CD4-positive, CD25-positive, alpha-beta regulatory T cell (primary cell): ENCODE results near the gene MCIDAS. TPM values are rescaled to one million over a fixed set of nuclear protein-coding genes. Genes with fewer than 3 reads are reported as not detected.

Experiments
- ATAC-seq, 2 donors: fragments of 150-1000 bp; cut with Tn5 transposase; one replicate each; pipeline ENCODE4 v1.10.0; 2021; ENCODE audit warnings: low read depth in 2 of 2, moderate number of reproducible peaks in 2 of 2, moderate library complexity in 1 of 2
- DNase-seq, 3 donors: peaks; one replicate each; pipeline versions ENCODE4 v3.0.0 to v3.0.0-alpha.2; 2012 to 2022; ENCODE audit warnings: mixed read lengths in 1 of 3
- H3K27ac ChIP-seq: one replicate; pipeline ENCODE4 v1.7.0; 2013; ENCODE audit warnings: mild to moderate bottlenecking, low read length; ENCODE audit not compliant: insufficient read depth, poor library complexity, severe bottlenecking
- H3K27me3 ChIP-seq: one replicate; pipeline ENCODE4 v1.7.0; 2013; ENCODE audit warnings: low read length; ENCODE audit not compliant: control insufficient read depth, insufficient read depth
- H3K36me3 ChIP-seq: one replicate; pipeline ENCODE4 v1.7.0; 2013; ENCODE audit warnings: mild to moderate bottlenecking, low read length, moderate library complexity; ENCODE audit not compliant: control insufficient read depth, insufficient read depth
- H3K4me1 ChIP-seq: 2 replicates; pipeline ENCODE4 v1.7.0; 2013; ENCODE audit warnings: mild to moderate bottlenecking, low read length; ENCODE audit not compliant: insufficient read depth, control insufficient read depth, poor library complexity, severe bottlenecking
- H3K4me3 ChIP-seq: one replicate; pipeline ENCODE4 v1.7.0; 2013; ENCODE audit warnings: low read depth, mild to moderate bottlenecking, low read length, moderate library complexity
- H3K9me3 ChIP-seq, 2 experiments: 1 replicate in 1 of 2; 2 replicates in 1 of 2; pipeline ENCODE4 v1.7.0; 2013; ENCODE audit warnings: low read length in 2 of 2, mild to moderate bottlenecking in 1 of 2, moderate library complexity in 1 of 2; ENCODE audit not compliant: control insufficient read depth in 2 of 2
- H3K27ac Mint-ChIP-seq, 3 donors: one replicate each; pipeline ENCODE4 v1.8.0; 2020 to 2022; ENCODE audit warnings: mild to moderate bottlenecking in 3 of 3, mixed read lengths in 3 of 3, moderate library complexity in 2 of 3
- H3K27me3 Mint-ChIP-seq: one replicate; pipeline ENCODE4 v1.8.0; 2022; ENCODE audit warnings: mild to moderate bottlenecking, mixed read lengths
- H3K36me3 Mint-ChIP-seq: one replicate; pipeline ENCODE4 v1.8.0; 2020; ENCODE audit warnings: mixed read lengths
- H3K4me1 Mint-ChIP-seq, 4 donors: one replicate each; pipeline ENCODE4 v1.8.0; 2020 to 2022; ENCODE audit warnings: mixed read lengths in 4 of 4, mild to moderate bottlenecking in 1 of 4
- H3K4me3 Mint-ChIP-seq, 4 donors: one replicate each; pipeline ENCODE4 v1.8.0; 2020 to 2022; ENCODE audit warnings: mild to moderate bottlenecking in 4 of 4, mixed read lengths in 4 of 4, moderate library complexity in 3 of 4
- H3K9me3 Mint-ChIP-seq, 7 donors: one replicate each; pipeline ENCODE4 v1.8.0; 2020 to 2022; ENCODE audit warnings: mixed read lengths in 7 of 7, mild to moderate bottlenecking in 3 of 7, moderate library complexity in 2 of 7
- polyA plus RNA-seq, 4 donors: library from polyadenylated mRNA; unstranded; fragments of 300-500 nt; fragmentation: Illumina TruSeq; gene quantifications; one replicate each; pipeline ENCODE4 v1.2.3, GENCODE V29; 2021
- total RNA-seq: library from RNA; stranded (reverse); gene quantifications from one replicate; pipeline ENCODE4 v1.2.3, GENCODE V29; 2022

MCIDAS gene
- total and polyA plus RNA-seq, 5 donors from 2014 or later, result not detected

GRCh38 chr5:55172051-55172899 lies 54.8 kb downstream of the MCIDAS start:
- H3K36me3 Mint-ChIP-seq, result no peaks in the 10 kb centered on the region
- DNase-seq (peak; percentile 45 to 86 (median 80)), ATAC-seq (peak; percentile 82 to 84)
- H3K4me1 ChIP-seq, result peaks cover 37% of the 10 kb centered on the region
- no peaks in the 10 kb centered on the region for H3K36me3 ChIP-seq
- H3K9me3 Mint-ChIP-seq, result peaks cover 0 to 2% (median 0%) of the 10 kb centered on the region in 7 donors
- peaks cover 15 to 32% (median 22%) of the 10 kb centered on the region in 4 donors for H3K4me1 Mint-ChIP-seq
- peaks cover 92% of the 10 kb centered on the region for H3K27me3 Mint-ChIP-seq
- H3K4me3 ChIP-seq, result peak overlapping the region; percentile 75
- H3K9me3 ChIP-seq, result no peaks in the 10 kb centered on the region
- H3K27ac Mint-ChIP-seq, result no peak overlapping the region
- no peak overlapping the region for H3K27ac ChIP-seq
- peaks cover 67% of the 10 kb centered on the region for H3K27me3 ChIP-seq
- peak overlapping the region; percentile 79 to 89 (median 86) for H3K4me3 Mint-ChIP-seq

GRCh38 chr5:55171471-55171870 lies 55.6 kb downstream of the MCIDAS start:
- peaks cover 0 to 2% (median 0%) of the 10 kb centered on the region in 7 donors for H3K9me3 Mint-ChIP-seq
- no peak overlapping the region for H3K27ac Mint-ChIP-seq
- H3K4me3 Mint-ChIP-seq, result peak overlapping the region in 1 of 4 donors; percentile 89

More at GRCh38 chr5:55171471-55171870, 55.6 kb downstream of the MCIDAS start:
- Histone ChIP-seq H3K4me1 (peaks cover 30% of the 10 kb centered on the region), H3K4me3 (no peak overlapping the region), H3K27ac (no peak overlapping the region), H3K27me3 (peaks cover 61% of the 10 kb centered on the region), H3K9me3 (no peaks in the 10 kb centered on the region), H3K36me3 (no peaks in the 10 kb centered on the region)
- no peaks in the 10 kb centered on the region for H3K36me3 Mint-ChIP-seq
- H3K27me3 Mint-ChIP-seq, result peaks cover 88% of the 10 kb centered on the region
- ATAC-seq, result no peak
- H3K4me1 Mint-ChIP-seq, result peaks cover 13 to 27% (median 20%) of the 10 kb centered on the region in 4 donors
- no peak for DNase-seq

Other genes starting within 250 kb of the MCIDAS start
- 0.42 TPM for gene ESM1, start 241.7 kb downstream of the MCIDAS start, total RNA-seq
- under 1 TPM in 3 of 4 donors, not detected in 1; 0.25 to 0.68 (median 0.40) TPM for gene ESM1, start 241.7 kb downstream of the MCIDAS start, polyA plus RNA-seq
- gene GZMK, start 203.1 kb downstream of the MCIDAS start, total RNA-seq, result 19.8 TPM
- gene GZMK, start 203.1 kb downstream of the MCIDAS start, polyA plus RNA-seq, result 10 to 100 TPM; 10.8 to 30.5 (median 22.0) TPM
- gene GZMA, start 124.7 kb downstream of the MCIDAS start, total RNA-seq, result 22.6 TPM
- gene GZMA, start 124.7 kb downstream of the MCIDAS start, polyA plus RNA-seq, result 100 to 1,000 TPM in 1 of 4 donors, 10 to 100 TPM in 3; 25.4 to 107 (median 54.6) TPM
- gene GPX8, start 67.1 kb downstream of the MCIDAS start, total RNA-seq, result not detected
- not detected for gene GPX8, start 67.1 kb downstream of the MCIDAS start, polyA plus RNA-seq
- gene CDC20B, start 54.1 kb downstream of the MCIDAS start, total RNA-seq, result not detected
- gene CDC20B, start 54.1 kb downstream of the MCIDAS start, polyA plus RNA-seq, result not detected
- not detected for gene CCNO, start 6.3 kb upstream of the MCIDAS start, total RNA-seq
- not detected for gene CCNO, start 6.3 kb upstream of the MCIDAS start, polyA plus RNA-seq
- 16.5 TPM for gene DHX29, start 80.4 kb upstream of the MCIDAS start, total RNA-seq
- gene DHX29, start 80.4 kb upstream of the MCIDAS start, polyA plus RNA-seq, result 10 to 100 TPM; 12.5 to 28.5 (median 14.8) TPM
- gene MTREX, start 80.7 kb upstream of the MCIDAS start, total RNA-seq, result 86.7 TPM
- gene MTREX, start 80.7 kb upstream of the MCIDAS start, polyA plus RNA-seq, result 10 to 100 TPM; 23.2 to 34.3 (median 28.4) TPM